ENCODE data around the gene HLA-DOB.

- TF ChIP-seq CTCF (conservative IDR thresholded peaks at IDR 0.05) (no peak), ZFX (IDR thresholded peaks at IDR 0.05) (no peak)
Measured at GRCh38 chr6:32836873-32837272, 20.1 kb upstream of the HLA-DOB start.
